Fibroblast of upper back skin (primary cell): Measurements from ENCODE around the gene BTG2.
A peak's percentile ranks its signal among the peaks of the same experiment; 100 is the strongest.

Source experiments
- DNase-seq: peaks from one replicate; pipeline ENCODE4 v3.0.0-alpha.2; 2013

The BTG2 gene

DNA sequence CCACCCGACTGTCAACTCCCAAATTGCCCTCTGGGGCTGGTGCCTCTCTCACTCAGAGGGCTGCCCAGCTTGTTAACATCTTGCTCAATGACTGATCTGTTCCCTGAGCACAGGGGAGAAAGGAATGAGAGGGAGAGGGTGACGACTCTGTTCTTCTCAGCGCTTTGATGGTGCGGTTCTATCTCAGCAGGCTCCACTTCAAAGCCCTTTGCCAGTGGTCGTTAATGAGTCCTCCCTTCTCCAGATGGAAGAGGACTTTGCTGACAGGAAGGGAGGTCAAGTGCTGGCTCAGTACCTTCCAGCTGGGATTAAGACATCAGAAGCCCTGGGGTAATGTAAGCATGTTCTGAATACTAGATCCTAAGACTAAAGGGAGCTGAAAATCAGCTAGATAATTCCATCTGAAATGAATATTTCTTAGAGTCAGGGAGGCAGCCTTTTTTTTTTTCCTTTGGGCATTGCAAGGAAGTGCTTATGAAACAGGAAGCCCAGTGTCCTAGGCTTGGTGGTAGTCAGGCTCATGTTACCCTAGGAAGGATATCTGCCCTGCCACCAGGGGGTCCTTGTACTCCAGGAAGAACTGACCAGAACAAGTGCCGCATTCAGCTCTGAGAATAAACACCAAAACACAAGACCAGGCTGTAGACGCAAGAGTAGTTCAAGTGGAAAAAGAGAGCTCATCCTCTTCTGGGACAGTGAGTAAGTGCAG is 40.9 kb downstream of the BTG2 start:
- DNase-seq, result no peak

DNA sequence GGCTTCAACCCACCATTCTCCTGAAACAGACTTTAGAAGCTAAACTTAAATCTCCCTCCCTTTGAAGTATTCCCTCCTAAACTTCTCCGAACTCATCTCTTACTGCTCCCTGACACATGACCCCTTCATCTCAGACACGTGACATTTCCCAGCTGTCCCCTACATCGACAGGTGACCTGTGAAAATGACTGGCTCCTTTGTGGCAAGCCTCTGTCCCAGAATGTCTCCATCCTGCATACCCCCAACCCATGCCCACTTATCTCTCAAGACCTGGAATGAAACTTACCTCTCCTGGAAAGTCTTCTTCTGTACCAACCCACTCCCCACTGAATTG is 41.4 kb downstream of the BTG2 start:
- no peak for DNase-seq

DNA sequence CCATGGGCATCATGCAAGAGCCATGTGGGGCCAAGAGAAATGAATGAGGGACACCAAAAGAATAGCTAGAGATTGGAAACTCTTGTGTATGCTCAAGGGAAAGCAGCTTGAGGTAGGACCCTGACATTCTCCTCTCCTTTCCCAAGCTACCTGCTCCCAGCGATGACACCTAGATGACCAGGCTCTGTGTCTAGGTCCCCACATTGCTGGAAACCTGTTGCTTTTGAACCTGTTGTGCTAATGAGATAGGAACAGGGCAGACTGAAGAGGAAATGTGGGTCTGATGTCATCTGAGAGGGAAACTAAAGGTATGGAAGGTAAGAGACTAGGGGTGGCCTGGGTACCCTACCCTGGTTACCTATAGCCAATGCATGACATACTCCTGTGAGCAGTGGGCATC is 43.8 kb downstream of the BTG2 start:
- DNase-seq, result no peak

DNA sequence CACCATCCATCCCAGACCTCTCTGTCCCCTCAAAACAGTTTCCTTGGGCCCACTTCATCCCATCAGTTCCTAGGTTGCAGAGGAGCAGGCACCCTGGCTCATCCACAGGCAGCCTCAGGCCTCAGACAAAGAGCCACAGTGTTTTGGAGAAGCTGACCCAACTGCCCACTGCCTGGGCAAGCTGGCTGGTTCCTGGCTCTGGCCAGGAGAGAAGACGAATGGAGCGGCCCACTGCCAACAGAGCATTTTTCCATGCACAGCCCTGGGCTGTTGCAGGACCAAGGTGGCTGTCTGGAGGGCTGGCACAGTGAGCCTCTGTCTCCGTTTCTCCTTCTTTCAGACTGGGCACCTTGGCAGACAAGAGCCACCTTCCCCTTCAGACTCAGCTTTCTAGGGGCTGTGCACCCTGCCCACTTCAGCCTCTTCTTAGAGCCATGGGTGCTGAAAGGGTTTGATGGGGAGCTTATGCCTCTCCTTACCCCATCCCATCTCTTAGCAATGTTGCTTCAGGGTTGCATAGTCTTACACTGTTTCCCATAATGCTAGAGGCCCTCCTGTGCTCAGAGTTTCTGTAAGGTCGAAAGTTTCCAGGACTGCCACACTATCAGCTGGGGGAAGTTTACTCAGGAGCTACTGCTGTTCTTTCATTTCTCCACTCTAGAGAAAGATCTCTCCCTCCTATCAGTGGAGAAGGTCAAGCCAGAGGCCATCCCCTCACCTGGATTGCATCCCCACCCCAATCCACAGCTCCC is 44.6 kb downstream of the BTG2 start:
- DNase-seq, result no peak

DNA sequence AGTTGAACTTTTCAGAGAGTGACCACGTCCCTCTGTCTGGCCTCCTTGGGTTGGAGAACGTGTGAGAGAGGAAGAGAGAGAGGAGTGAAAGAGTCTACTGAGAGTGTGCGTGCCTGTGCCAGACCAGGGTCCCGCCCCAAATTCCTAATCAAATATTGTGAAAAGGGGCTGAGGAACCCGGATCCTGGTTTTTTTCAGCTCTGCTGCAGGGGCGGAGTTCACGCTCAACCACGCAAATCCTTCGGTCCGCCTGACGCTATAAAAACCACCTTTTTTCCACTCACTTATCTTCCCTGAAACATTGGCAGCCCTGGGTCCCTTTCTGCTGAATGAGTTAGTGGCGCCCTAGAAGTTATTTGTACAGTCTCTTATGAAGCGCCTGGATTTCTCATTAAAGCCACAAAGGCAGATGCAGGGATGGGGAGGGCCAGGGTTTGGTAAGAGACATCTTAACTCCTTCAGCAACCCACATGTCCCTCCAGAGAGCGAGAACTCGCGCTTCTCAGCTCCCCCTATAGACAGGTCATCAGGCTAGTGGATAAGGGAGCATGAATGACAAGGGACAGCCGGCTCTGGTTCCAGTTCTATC is 45.8 kb downstream of the BTG2 start, which contains the start of gene FMOD:
Gene FMOD (minus strand): TSS at position 86 of the 589 bp plus-strand sequence. CDS start 2,852 bp downstream, outside the sequence.
- DNase-seq, result peak; percentile 33

DNA sequence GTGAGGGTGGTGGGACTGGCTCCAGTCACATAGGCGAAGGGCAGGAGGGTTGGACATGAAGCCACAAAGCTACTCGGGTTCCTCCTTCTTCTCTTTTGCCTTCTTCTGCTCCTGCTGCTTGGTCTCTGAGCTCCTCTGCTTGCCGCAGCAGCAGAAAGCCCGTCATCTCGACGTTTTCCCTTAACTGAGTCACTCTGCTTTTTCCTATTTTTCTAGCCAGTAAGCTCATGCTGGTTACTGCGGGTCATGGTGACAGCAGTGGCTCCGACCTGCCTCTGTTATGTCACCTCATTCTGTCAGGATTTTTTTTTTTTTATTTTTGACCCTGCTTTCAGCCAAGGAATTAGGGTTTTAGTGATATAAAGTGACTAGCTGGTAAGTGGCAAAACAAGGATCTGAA is 48.2 kb downstream of the BTG2 start:
- no peak for DNase-seq

DNA sequence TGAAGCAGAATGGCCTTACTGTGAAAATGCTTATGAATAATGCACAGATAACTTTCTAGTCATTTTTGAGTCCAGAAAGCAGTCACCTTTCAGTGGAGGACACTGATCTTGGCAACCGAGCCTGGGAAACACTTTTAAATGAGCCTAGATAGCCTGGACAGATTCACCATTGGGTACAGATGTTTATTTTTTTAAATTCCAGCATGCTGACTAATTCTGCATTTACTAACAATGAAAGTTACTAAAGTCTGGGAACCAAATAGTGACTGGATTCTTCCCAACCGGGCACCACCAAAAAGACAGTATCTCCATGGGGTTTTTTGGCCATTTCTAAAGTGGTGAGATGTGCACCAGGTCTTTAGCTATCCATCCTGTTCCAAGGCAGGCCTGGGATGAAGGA is 48.9 kb downstream of the BTG2 start:
- no peak for DNase-seq

DNA sequence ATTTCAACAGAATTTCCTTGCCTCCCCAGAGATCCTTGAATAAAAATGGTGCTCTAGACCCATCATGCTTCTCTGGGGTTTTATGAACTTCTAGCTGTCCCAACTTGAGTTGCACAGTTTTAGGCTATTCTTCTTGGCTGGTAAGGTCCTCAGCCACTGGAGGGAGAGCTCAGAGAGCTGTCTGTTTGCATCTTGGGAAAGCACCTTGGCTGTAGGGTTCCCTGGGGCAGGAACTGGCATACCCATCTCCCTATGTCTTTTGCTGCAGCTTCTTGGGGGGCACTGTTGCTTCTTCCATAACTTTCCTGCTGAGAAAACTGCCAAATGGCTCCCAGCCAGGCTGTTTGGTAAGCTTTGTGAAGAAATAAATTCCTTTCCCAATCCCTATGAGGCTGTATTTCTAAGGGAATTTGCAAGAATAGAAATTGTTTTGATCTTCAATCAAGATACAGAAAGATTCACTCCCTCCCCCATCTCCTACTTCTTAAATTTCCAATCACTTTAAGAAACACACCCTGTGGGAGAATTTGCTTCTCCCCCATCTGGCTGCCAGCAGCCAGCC is 53.8 kb downstream of the BTG2 start:
- peak; percentile 59 for DNase-seq
